WERI-Rb-1 (cell line): ENCODE measurements around the gene TRIO.

Experiments
- DNase-seq: peaks from one replicate; pipeline ENCODE4 v3.0.0-alpha.2; 2020
- H3K27ac ChIP-seq: fragments of 250-450 bp; sonication (Bioruptor Pico); 2 replicates; pipeline ENCODE4 v1.5.1; 2020; ENCODE audit warnings: mild to moderate bottlenecking, moderate library complexity
- H3K27me3 ChIP-seq: fragments of 250-450 bp; sonication (Bioruptor Pico); 2 replicates; pipeline ENCODE4 v1.5.1; 2021; ENCODE audit warnings: mild to moderate bottlenecking, low read depth, moderate library complexity; ENCODE audit not compliant: insufficient read depth, severe bottlenecking
- H3K36me3 ChIP-seq: fragments of 250-450 bp; sonication (Bioruptor Pico); 2 replicates; pipeline ENCODE4 v1.5.1; 2020; ENCODE audit warnings: mild to moderate bottlenecking, moderate library complexity
- H3K4me3 ChIP-seq: 2 replicates; pipeline ENCODE4 v1.5.1; 2011; ENCODE audit warnings: low read depth, mild to moderate bottlenecking, control low read depth, low read length
- H3K9me3 ChIP-seq: fragments of 250-450 bp; sonication (Bioruptor Pico); 2 replicates; pipeline ENCODE4 v1.5.1; 2021; ENCODE audit warnings: mild to moderate bottlenecking, moderate library complexity; ENCODE audit not compliant: severe bottlenecking
- TF ChIP-seq, protein P1 (sequence below): IDR thresholded peaks from 2 replicates; pipeline ENCODE4 v1.5.1; 2011; ENCODE audit warnings: low read depth, mild to moderate bottlenecking, control low read depth, inconsistent platforms, low read length

Gene TRIO

DNA sequence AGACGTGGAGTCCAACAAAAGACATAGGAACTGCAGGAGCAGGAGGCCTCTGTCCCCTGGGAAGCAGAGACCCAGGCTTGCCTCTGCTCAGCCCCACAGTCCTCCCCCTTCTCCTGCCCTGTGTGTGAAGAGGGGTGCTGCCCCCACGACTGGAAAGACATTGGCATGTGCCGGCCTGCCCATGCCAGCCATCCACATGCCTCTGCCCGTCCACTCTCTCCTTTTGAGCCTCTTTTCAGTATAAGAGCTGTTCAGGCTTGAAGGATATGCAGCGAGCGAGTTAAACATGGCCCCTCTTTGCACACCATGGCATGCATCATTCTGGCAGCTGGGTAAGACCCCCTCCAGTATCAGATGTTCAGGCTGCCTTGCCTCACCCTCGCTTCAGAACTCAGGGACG lies 278.7 kb downstream of the TRIO start:
- Histone ChIP-seq H3K4me3 (no peak overlapping the region), H3K36me3 (peaks cover 16% of the 10 kb centered on the region), H3K27ac (no peak overlapping the region), H3K9me3 (no peaks in the 10 kb centered on the region), H3K27me3 (no peaks in the 10 kb centered on the region)
- TF ChIP-seq, protein P1, sequence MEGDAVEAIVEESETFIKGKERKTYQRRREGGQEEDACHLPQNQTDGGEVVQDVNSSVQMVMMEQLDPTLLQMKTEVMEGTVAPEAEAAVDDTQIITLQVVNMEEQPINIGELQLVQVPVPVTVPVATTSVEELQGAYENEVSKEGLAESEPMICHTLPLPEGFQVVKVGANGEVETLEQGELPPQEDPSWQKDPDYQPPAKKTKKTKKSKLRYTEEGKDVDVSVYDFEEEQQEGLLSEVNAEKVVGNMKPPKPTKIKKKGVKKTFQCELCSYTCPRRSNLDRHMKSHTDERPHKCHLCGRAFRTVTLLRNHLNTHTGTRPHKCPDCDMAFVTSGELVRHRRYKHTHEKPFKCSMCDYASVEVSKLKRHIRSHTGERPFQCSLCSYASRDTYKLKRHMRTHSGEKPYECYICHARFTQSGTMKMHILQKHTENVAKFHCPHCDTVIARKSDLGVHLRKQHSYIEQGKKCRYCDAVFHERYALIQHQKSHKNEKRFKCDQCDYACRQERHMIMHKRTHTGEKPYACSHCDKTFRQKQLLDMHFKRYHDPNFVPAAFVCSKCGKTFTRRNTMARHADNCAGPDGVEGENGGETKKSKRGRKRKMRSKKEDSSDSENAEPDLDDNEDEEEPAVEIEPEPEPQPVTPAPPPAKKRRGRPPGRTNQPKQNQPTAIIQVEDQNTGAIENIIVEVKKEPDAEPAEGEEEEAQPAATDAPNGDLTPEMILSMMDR: no peak
- no peak for DNase-seq

DNA sequence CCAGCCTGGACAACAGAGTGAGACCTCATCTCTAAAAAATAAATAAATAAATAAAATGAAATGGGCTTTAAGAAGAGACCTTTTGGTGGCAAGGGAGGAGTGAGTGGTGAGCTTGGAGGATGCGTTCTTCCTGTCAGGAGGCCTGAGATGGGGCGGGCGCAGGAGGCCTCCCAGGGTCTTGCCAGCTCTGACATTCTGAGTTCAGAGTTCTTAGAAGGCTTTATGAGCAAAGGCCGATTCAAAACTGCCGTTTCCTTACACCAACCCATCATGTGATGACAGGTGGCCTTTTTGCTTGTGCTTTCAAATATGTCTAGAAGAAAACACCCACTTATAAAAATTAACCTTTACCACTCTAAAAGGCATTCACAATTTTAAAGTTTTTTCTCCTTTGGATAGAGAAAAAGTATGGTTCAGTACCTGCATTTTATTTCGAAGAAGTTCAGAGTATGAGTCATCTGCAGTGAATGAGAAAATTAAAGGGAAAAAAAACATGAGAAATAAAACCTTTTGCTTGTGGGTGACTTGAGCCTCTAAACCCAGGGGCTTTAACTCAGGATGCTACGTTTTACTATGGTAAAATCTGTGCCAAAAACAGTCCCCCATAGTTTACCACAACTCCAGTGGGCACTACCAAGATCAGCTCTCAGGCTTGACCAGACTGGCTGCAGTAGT lies 281.0 kb downstream of the TRIO start:
- TF ChIP-seq, protein P1: no peak
- Histone ChIP-seq H3K4me3 (no peak overlapping the region), H3K27ac (no peak overlapping the region), H3K27me3 (no peaks in the 10 kb centered on the region), H3K9me3 (no peaks in the 10 kb centered on the region), H3K36me3 (peaks cover 16% of the 10 kb centered on the region)
- DNase-seq: no peak

DNA sequence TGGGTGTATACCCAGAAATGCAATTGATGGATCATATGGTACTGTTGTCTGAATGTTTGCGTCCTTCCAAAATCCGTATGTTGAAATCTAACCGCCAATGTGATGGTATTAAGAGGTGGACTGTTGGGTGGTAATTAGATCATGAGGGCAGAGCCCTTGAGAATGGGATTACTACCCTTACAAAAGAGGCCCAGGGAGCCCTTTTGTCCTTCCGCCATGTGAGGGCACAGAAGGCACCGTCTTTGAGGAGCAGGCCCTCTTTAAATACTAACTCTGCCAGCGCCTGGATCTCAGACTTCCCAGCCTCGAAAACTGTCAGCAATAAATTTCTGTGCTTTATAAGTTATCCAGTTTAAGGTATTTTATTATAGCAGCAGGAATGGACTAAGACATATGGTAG lies 282.4 kb downstream of the TRIO start:
- no peak overlapping the region for H3K4me3 ChIP-seq
- H3K36me3 ChIP-seq: peaks cover 6% of the 10 kb centered on the region
- H3K27me3 ChIP-seq: no peaks in the 10 kb centered on the region
- no peaks in the 10 kb centered on the region for H3K9me3 ChIP-seq
- TF ChIP-seq, protein P1: no peak
- H3K27ac ChIP-seq: no peak overlapping the region
- no peak for DNase-seq

DNA sequence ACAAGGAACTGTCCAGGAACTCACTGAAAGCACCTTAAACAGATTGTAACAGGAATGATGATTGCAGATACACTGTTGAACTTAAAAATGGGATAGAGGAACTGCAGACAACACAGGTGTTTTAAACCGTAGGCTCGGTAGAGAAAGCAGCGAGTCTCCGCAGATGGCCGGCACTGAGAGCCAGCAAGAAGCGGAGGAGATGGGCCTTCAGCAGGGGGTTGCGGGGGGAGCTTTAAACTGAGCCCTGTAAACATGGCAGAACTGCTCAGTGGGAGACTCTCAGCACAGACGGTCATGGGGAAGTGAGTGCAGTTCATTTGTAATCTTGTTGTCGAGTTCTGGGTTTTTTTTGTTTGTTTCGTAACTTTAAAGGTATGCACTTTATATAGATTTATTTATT lies 283.4 kb downstream of the TRIO start:
- H3K36me3 ChIP-seq: peaks cover 3% of the 10 kb centered on the region; the same call in 1 of the 2 replicates
- no peaks in the 10 kb centered on the region for H3K9me3 ChIP-seq
- DNase-seq: no peak

DNA sequence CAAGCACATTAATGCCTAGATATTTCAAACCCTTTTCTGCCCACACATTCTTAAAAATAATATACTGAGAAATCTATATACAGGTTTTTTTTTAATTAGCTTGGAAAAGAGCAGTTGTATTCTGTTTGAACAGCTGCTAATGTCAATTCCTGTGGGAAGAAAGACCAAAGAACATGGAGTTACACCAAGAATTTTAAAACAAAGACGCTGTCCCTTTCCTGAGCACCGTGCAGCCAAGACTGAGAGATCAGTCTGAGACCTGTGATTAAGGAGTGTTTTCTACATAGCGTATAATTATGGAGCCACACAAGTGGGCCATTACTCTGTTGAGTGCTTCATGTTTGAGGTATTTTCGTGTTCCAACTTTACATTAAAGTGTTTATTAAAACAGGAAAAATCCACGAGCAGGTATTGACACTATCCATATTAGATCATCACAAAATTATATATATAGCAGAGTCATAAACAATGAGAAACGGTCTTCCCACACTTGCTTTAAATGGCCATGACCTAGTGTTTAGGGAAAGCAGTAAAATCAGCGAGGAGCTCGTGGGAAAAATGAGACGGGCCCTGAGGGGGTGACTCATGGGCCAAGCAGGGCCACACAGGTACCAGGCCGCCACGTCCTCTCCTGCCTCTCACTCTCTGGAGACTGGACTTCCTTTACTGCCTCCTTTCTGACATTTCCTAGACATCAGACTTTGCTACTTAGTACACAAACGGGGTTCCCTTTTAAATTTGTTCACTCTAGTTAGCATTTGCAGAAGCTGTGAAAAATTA lies 285.4 kb downstream of the TRIO start:
- Histone ChIP-seq H3K4me3 (no peak overlapping the region), H3K9me3 (no peaks in the 10 kb centered on the region), H3K27me3 (no peaks in the 10 kb centered on the region), H3K36me3 (no peaks in the 10 kb centered on the region), H3K27ac (no peak overlapping the region)
- no peak for DNase-seq
- TF ChIP-seq, protein P1: no peak

More for the DNA sequence above, 283.4 kb downstream of the TRIO start:
- Histone ChIP-seq H3K27ac (no peak overlapping the region), H3K4me3 (no peak overlapping the region), H3K27me3 (no peaks in the 10 kb centered on the region)
- TF ChIP-seq, protein P1: no peak
